A673 (cell line): ENCODE measurements around the gene KRT40. TPM values are rescaled to one million over a fixed set of nuclear protein-coding genes. Genes with fewer than 3 reads are reported as not detected.
"Not testable (repeated sequence)": the region's sequence is repeated elsewhere in the genome, so short reads cannot be mapped to it uniquely, and the experiment has no call there.

ENCODE experiments used
- BruUV-seq: library from RNA; stranded (reverse); fragments of 400-500 nt; replicated peaks from 2 replicates; lab custom pipeline; 2021; lab: Mats Ljungman, UMichigan
- CTCF ChIA-PET: fragments of 300-600 bp; sonication (Branson Sonifier 250); formaldehyde crosslinking; loops from one replicate; lab custom pipeline; 2022; ENCODE audit warnings: antibody characterized with exemption; lab: Charles Lee
- POLR2A ChIA-PET: fragments of 300-600 bp; sonication (Branson Sonifier 250); formaldehyde crosslinking; loops from one replicate; lab custom pipeline; 2022; ENCODE audit warnings: antibody characterized with exemption; ENCODE audit not compliant: low non-redundant PET; lab: Charles Lee
- DNase-seq: peaks from one replicate; pipeline ENCODE4 v3.0.0-alpha.2; 2015; ENCODE audit warnings: low spot score
- H3K27ac ChIP-seq: fragments of 200-600 bp; sonication (generic); 2 replicates; pipeline ENCODE4 v1.5.1; 2016; ENCODE audit warnings: mixed run types, low read depth, mild to moderate bottlenecking, mixed read lengths, antibody characterized with exemption, low read length; ENCODE audit not compliant: poor library complexity, severe bottlenecking
- H3K27me3 ChIP-seq: fragments of 200-600 bp; sonication (generic); replicated peaks from 2 replicates; pipeline ENCODE4 v1.6.1; 2017; ENCODE audit warnings: mixed run types, low read depth, mild to moderate bottlenecking, mixed read lengths, antibody characterized with exemption, low read length; ENCODE audit not compliant: insufficient read depth, poor library complexity
- H3K36me3 ChIP-seq: fragments of 200-600 bp; sonication (generic); 2 replicates; pipeline ENCODE4 v1.6.1; 2016; ENCODE audit warnings: mixed run types, mild to moderate bottlenecking, mixed read lengths, antibody characterized with exemption, low read length; ENCODE audit not compliant: insufficient read depth, poor library complexity, severe bottlenecking
- H3K4me1 ChIP-seq: fragments of 200-600 bp; sonication (generic); 2 replicates; pipeline ENCODE4 v1.6.1; 2017; ENCODE audit warnings: mixed run types, mild to moderate bottlenecking, mixed read lengths, antibody characterized with exemption, low read length; ENCODE audit not compliant: insufficient read depth, poor library complexity, severe bottlenecking
- H3K4me3 ChIP-seq: fragments of 200-600 bp; sonication (generic); 2 replicates; pipeline ENCODE4 v1.5.1; 2016; ENCODE audit warnings: low read depth, mixed run types, mild to moderate bottlenecking, mixed read lengths, low read length; ENCODE audit not compliant: poor library complexity, severe bottlenecking
- H3K9me3 ChIP-seq: fragments of 200-600 bp; sonication (generic); 2 replicates; pipeline ENCODE4 v1.6.1; 2016; ENCODE audit warnings: mixed run types, low read depth, mild to moderate bottlenecking, mixed read lengths, antibody characterized with exemption, low read length; ENCODE audit not compliant: poor library complexity, severe bottlenecking
- EZH2 ChIP-seq: fragments of 200-600 bp; sonication (generic); IDR thresholded peaks from 2 replicates; pipeline ENCODE4 v1.6.1; 2017; ENCODE audit warnings: borderline replicate concordance, low read depth, mild to moderate bottlenecking, mixed read lengths, antibody characterized with exemption, low read length; ENCODE audit not compliant: poor library complexity, severe bottlenecking
- intact Hi-C: fragments of 100-400 bp; cut with micrococcal nuclease; formaldehyde crosslinking; loops from one replicate; pipeline ENCODE4 v1.10.0; 2022; ENCODE audit not compliant: unreplicated experiment
- total RNA-seq: library from RNA; stranded (reverse); gene quantifications from 2 replicates; pipeline ENCODE4 v1.2.3, GENCODE V29; 2021
- TF ChIP-seq, protein P1 (sequence below): fragments of 300-800, 200-600 bp; sonication (generic); conservative IDR thresholded peaks from 2 replicates; pipeline ENCODE4 v1.5.1; 2017; ENCODE audit warnings: low read depth, mild to moderate bottlenecking, antibody characterized with exemption, low read length, moderate library complexity, mixed read lengths

The KRT40 gene
- total RNA-seq, 1 experiment from 2014 or later = 1.1 TPM

DNA sequence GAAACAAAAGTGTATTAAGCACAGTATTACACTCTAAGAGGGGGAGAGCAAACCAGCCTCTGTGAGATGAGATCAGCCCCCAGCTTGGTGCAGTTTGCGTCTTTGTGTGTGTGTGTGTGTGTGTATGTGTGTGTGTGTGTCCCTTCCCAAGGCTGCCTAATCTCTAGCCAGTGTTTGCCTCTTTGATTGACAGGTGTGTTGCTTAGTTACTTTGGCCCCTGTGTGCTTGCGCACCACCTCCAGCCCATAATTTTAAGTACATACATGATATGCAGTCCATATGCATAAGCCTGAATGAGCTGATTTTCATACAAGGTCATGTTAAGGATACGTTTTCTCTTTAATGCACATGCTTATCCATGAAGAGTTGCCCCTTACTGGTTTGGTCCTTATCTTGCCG, 17.7 kb upstream of the KRT40 start:
- Histone ChIP-seq H3K27ac (no peak overlapping the region), H3K27me3 (no peaks in the 10 kb centered on the region), H3K4me3 (no peak overlapping the region), H3K4me1 (no peaks in the 10 kb centered on the region), H3K9me3 (no peaks in the 10 kb centered on the region), H3K36me3 (no peaks in the 10 kb centered on the region)
- ChIA-PET POLR2A (no interaction called here), CTCF (no interaction called here)
- TF ChIP-seq EZH2 = no peak
- TF ChIP-seq, protein P1, sequence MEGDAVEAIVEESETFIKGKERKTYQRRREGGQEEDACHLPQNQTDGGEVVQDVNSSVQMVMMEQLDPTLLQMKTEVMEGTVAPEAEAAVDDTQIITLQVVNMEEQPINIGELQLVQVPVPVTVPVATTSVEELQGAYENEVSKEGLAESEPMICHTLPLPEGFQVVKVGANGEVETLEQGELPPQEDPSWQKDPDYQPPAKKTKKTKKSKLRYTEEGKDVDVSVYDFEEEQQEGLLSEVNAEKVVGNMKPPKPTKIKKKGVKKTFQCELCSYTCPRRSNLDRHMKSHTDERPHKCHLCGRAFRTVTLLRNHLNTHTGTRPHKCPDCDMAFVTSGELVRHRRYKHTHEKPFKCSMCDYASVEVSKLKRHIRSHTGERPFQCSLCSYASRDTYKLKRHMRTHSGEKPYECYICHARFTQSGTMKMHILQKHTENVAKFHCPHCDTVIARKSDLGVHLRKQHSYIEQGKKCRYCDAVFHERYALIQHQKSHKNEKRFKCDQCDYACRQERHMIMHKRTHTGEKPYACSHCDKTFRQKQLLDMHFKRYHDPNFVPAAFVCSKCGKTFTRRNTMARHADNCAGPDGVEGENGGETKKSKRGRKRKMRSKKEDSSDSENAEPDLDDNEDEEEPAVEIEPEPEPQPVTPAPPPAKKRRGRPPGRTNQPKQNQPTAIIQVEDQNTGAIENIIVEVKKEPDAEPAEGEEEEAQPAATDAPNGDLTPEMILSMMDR = no peak
- intact Hi-C loops = no loop called here
- DNase-seq = no peak
- no TSS peak for BruUV-seq

DNA sequence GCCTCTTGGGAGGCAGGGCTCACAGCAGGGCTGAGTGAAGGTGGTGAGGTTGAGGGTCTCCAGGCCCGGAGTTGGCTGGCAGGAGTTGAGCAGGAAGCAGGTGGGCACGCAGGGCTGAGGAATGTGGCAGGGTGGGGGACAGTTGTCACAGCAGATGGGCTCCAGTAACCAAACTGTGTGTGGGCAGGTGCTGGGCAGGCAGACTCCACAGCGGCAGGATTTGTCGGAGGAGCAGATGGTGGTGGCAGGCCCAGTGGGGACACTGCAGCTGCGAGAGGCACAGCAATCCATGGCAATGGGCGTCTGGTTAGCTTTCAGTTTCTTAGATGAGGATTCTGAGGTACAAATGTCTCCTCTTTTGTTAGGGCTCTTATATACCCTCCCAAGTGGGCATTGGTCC, 15.4 kb upstream of the KRT40 start, which contains the start of gene KRTAP3-2:
KRTAP3-2 (minus strand) TSS at position 344 of the 400 bp plus-strand sequence; CDS start at position 291, 53 bp downstream.
- BruUV-seq, H3K4me1 ChIP-seq, H3K4me3 ChIP-seq, intact Hi-C loops, H3K27ac ChIP-seq, CTCF ChIA-PET, H3K9me3 ChIP-seq, H3K27me3 ChIP-seq, H3K36me3 ChIP-seq, DNase-seq, POLR2A ChIA-PET: not testable (repeated sequence)

DNA sequence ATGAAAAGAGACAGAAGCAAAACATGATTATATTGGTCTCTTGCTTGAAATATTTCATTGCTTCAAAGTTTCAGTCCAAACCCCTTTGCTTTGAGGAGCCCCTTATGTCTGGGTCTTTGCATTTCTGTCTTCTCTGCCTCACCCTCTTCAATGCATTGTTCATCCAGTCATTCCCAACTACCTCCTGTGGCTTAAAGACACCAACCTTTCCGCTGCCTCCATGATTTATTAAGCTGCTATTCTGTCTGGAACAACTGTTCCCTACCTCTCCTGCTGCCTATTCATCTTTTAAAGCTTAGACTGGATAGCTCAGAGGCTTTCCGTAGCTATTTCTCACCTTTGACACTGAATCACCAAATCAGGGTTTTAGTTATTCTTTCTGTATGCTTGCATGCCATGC, 13.2 kb upstream of the KRT40 start:
- CTCF ChIA-PET = no interaction called here
- no TSS peak for BruUV-seq
- no peaks in the 10 kb centered on the region for H3K27me3 ChIP-seq
- no peaks in the 10 kb centered on the region for H3K4me1 ChIP-seq
- no peak overlapping the region for H3K4me3 ChIP-seq
- POLR2A ChIA-PET = no interaction called here
- H3K27ac ChIP-seq = no peak overlapping the region
- TF ChIP-seq, protein P1 = no peak
- no peak for TF ChIP-seq EZH2
- H3K36me3 ChIP-seq = no peaks in the 10 kb centered on the region
- no peak for DNase-seq
- H3K9me3 ChIP-seq = no peaks in the 10 kb centered on the region
- intact Hi-C loops = no loop called here

DNA sequence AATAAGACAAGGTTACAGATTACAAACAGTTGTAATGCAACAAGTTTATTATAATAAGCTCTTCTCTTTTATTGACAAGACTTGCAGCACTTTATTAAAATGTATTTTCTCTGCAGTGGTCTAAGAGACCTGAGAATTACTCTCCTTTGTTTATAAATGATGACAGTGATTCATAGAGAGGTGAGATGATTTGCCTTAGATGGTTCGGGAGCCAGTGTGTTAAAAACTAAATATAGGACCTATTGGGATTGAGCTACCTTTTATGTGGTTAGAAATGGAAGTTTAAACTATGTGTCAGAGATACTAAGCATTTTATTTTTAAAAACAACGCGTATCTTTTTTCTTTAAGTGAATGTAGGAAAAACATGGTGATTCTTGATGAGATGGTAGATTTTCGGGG, 12.7 kb upstream of the KRT40 start:
- Histone ChIP-seq H3K4me1 (no peaks in the 10 kb centered on the region), H3K9me3 (no peaks in the 10 kb centered on the region), H3K4me3 (no peak overlapping the region), H3K27me3 (no peaks in the 10 kb centered on the region), H3K36me3 (no peaks in the 10 kb centered on the region), H3K27ac (no peak overlapping the region)
- TF ChIP-seq EZH2 = no peak
- TF ChIP-seq, protein P1 = no peak
- DNase-seq = no peak
- BruUV-seq = no TSS peak
- ChIA-PET POLR2A (no interaction called here), CTCF (no interaction called here)
- intact Hi-C loops = no loop called here
